ENCODE measurements around the gene TMED1. TPM values are rescaled to one million over a fixed set of nuclear protein-coding genes. Genes with fewer than 3 reads are reported as not detected.

The TMED1 gene
- total and polyA plus RNA-seq, 2 experiments from 2014 or later: 65.0 to 95.4 TPM

Small RNA genes lying within 50 kb of the gene (microRNA-seq; reads per million reads assigned to microRNA genes)
- gene MIR199A1 (not detected), gene MIR6793 (2.2 reads per million)

Small RNA genes lying within 50 kb of the gene (small RNA-seq; reads per million reads assigned to genes)
- gene MIR199A1 (not detected), gene MIR6793 (not detected)

Other genes starting within 250 kb of the TMED1 start
- gene AP1M2, start 248.9 kb downstream of the TMED1 start, total RNA-seq: 63.7 and 66.5 TPM in 2 replicates
- gene AP1M2, start 248.9 kb downstream of the TMED1 start, polyA plus RNA-seq: 67.4 and 69.4 TPM in 2 replicates
- gene SLC44A2, start 210.7 kb downstream of the TMED1 start, total RNA-seq: 37.2 and 44.4 TPM in 2 replicates
- 91.3 and 100 TPM in 2 replicates for gene SLC44A2, start 210.7 kb downstream of the TMED1 start, polyA plus RNA-seq
- gene ILF3, start 181.9 kb downstream of the TMED1 start, total RNA-seq: 112 and 149 TPM in 2 replicates
- gene ILF3, start 181.9 kb downstream of the TMED1 start, polyA plus RNA-seq: 120 and 129 TPM in 2 replicates
- 19.5 and 21.7 TPM in 2 replicates for gene QTRT1, start 134.8 kb downstream of the TMED1 start, total RNA-seq
- 52.8 and 67.7 TPM in 2 replicates for gene QTRT1, start 134.8 kb downstream of the TMED1 start, polyA plus RNA-seq
- gene DNM2, start 118.1 kb downstream of the TMED1 start, total RNA-seq: 87.9 and 93.9 TPM in 2 replicates
- 130 and 132 TPM in 2 replicates for gene DNM2, start 118.1 kb downstream of the TMED1 start, polyA plus RNA-seq
- 3.4 and 3.7 TPM in 2 replicates for gene C19orf38, start 12.2 kb upstream of the TMED1 start, total RNA-seq
- 0.56 and 1.5 TPM in 2 replicates for gene C19orf38, start 12.2 kb upstream of the TMED1 start, polyA plus RNA-seq
- 27.5 and 34.3 TPM in 2 replicates for gene CARM1, start 35.3 kb upstream of the TMED1 start, total RNA-seq
- gene CARM1, start 35.3 kb upstream of the TMED1 start, polyA plus RNA-seq: 45.1 and 45.7 TPM in 2 replicates
- 115 and 123 TPM in 2 replicates for gene YIPF2, start 92.4 kb upstream of the TMED1 start, total RNA-seq
- gene YIPF2, start 92.4 kb upstream of the TMED1 start, polyA plus RNA-seq: 80.3 and 88.3 TPM in 2 replicates
- gene TIMM29, start 92.6 kb upstream of the TMED1 start, total RNA-seq: 19.4 and 36.2 TPM in 2 replicates
- gene TIMM29, start 92.6 kb upstream of the TMED1 start, polyA plus RNA-seq: 23.0 and 24.1 TPM in 2 replicates
- 36.9 and 80.7 TPM in 2 replicates for gene SMARCA4, start 124.8 kb upstream of the TMED1 start, total RNA-seq
- 93.4 and 108 TPM in 2 replicates for gene SMARCA4, start 124.8 kb upstream of the TMED1 start, polyA plus RNA-seq